ENCODE data around the gene CD163L1.
"Not testable (repeated sequence)": the region's sequence is repeated elsewhere in the genome, so short reads cannot be mapped to it uniquely, and the experiment has no call there.

The CD163L1 gene

GRCh38 chr12:7337790-7338189, 106.2 kb downstream of the CD163L1 start:
- DNase-seq (ENCODE audit: extremely low read depth in 1 of 2, low read depth in 1 of 2): not testable (repeated sequence)

DNA sequence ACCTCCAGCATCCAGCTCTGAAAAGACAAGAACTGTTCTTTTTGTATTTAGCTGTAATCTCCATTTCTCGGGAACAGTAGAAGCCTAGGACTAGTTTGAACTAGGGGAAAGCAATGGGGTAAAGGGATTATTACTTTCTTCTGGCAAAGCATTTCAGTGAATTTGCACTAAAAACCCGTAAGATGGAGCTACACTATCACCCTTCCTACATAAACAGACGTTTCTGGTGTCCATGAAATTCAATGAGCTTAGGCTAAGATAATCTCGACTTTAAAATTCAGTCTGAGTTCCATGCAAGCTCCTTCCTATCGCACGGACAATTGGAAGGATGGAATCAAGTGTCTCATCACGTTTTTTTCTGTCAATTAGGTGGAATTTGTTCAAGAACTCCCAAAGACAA, 116.0 kb downstream of the CD163L1 start:
- no peak for DNase-seq (ENCODE audit: extremely low read depth in 1 of 2, low read depth in 1 of 2)

DNA sequence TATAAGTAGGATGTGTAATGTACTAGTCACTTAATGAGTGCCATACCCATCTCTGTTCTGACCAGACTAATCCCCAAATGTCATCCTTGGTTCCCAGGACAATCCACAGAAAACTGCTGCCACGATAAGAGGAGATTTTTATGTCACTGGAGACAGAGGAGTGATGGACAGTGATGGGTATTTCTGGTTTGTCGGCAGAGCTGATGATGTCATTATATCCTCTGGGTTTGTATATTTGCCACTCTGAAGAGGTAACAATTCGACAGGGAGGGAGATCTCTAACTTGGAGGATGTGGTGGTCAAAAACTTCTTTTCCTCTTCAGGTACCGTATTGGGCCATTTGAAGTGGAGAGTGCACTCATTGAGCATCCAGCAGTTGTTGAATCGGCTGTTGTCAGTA, 119.8 kb downstream of the CD163L1 start:
- DNase-seq (ENCODE audit: extremely low read depth in 1 of 2, low read depth in 1 of 2): no peak

DNA sequence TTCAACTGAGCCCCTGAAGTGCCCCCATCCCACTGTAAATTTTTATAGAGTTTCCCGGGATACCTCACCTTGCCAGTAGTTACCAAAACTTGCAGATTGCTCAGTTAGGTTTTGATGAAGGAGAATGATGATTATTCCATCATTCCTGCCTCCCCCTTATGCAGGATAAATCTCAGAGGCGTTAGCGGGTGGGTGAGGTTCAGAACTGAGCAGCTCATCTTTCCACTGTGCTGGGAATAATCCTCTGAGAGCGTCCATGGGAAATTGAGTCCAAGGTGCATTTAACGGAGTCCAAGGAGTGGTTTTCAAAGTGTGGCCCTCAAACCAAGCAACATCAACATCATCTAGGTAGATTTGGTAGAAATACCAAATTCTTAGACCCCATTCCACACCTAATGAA, 121.4 kb downstream of the CD163L1 start:
- DNase-seq (ENCODE audit: extremely low read depth in 1 of 2, low read depth in 1 of 2): no peak

DNA sequence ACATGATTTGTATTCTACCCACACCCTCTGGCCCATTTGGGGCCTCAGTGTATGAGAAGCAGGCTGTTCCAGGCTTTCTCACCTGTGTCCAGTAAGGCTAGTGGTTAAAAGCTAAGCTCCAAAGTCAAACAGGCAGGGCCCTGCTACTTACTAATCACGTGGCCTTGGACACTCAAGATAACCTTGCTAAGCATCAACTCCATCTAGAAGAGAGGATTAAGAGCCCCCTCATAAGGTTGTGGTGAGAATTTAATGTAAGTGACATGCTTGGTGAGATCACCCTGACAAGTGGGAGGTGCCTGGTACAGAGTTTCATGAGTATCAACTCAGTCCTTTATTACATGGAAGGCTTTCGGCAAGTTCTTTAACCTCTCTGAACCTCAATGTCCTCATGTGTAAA, 122.3 kb downstream of the CD163L1 start:
- no peak for DNase-seq (ENCODE audit: extremely low read depth in 1 of 2, low read depth in 1 of 2)

DNA sequence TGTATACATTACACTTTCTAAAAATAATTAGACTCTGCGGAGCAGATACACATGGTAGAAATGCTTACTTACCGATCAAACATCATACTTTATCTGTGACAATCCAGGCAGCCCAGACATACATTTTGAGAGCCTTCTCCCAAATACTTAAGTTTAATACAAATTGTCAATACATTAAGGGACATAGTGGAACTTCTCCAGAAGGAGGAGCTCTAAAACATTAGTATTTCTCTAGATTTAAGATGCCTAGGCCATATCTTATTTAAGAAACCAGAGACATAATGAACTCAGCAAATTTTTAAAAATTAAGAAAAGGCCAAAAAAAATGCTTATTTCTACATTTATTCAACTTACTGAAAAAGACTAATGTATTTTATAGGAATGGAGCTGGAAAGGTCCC, 124.0 kb downstream of the CD163L1 start:
- DNase-seq (ENCODE audit: extremely low read depth in 1 of 2, low read depth in 1 of 2): no peak

- DNase-seq (ENCODE audit: extremely low read depth in 1 of 2, low read depth in 1 of 2): no peak
These were observed 133.9 kb downstream of the CD163L1 start for GRCh38 chr12:7310070-7310469.
